Activated CD4-positive, alpha-beta T cell treated with anti-CD3 and anti-CD28 coated beads, Interleukin-2, amount 10 ng/mL, durations not matched to agents 7 days and 5 days (primary cell): Measurements from ENCODE around the gene LPP. TPM values are rescaled to one million over a fixed set of nuclear protein-coding genes. Genes with fewer than 3 reads are reported as not detected.
"Not testable (repeated sequence)": the region's sequence is repeated elsewhere in the genome, so short reads cannot be mapped to it uniquely, and the experiment has no call there.

Source experiments
- CTCF ChIA-PET: fragments of 350-600 bp; sonication (Branson Sonifier 250); formaldehyde crosslinking; loops from one replicate; lab custom pipeline; 2021; ENCODE audit warnings: antibody characterized with exemption; lab: Charles Lee
- POLR2A ChIA-PET: fragments of 350-600 bp; sonication (Branson Sonifier 250); formaldehyde crosslinking; loops from one replicate; lab custom pipeline; 2021; ENCODE audit warnings: antibody characterized with exemption; lab: Charles Lee
- DNase-seq: peaks from one replicate; pipeline ENCODE4 v3.0.0-alpha.2; 2020
- H3K27ac Mint-ChIP-seq: one replicate; pipeline ENCODE4 v1.8.0; 2021; ENCODE audit warnings: mild to moderate bottlenecking, moderate library complexity, mixed read lengths
- H3K27me3 Mint-ChIP-seq: one replicate; pipeline ENCODE4 v1.8.0; 2021; ENCODE audit warnings: mixed read lengths
- H3K36me3 Mint-ChIP-seq: one replicate; pipeline ENCODE4 v1.8.0; 2021; ENCODE audit warnings: low read depth, mixed read lengths
- H3K4me1 Mint-ChIP-seq: one replicate; pipeline ENCODE4 v1.8.0; 2021; ENCODE audit warnings: mixed read lengths
- H3K4me3 Mint-ChIP-seq: one replicate; pipeline ENCODE4 v1.8.0; 2021; ENCODE audit warnings: mild to moderate bottlenecking, moderate library complexity, mixed read lengths
- H3K9me3 Mint-ChIP-seq: one replicate; pipeline ENCODE4 v1.8.0; 2021; ENCODE audit warnings: mixed read lengths
- total RNA-seq, 2 experiments: library from RNA; stranded (reverse); gene quantifications; one replicate each; pipeline ENCODE4 v1.2.3, GENCODE V29; 2021

LPP gene
- total RNA-seq, 2 experiments from 2014 or later = 63.6 to 70.3 TPM

DNA sequence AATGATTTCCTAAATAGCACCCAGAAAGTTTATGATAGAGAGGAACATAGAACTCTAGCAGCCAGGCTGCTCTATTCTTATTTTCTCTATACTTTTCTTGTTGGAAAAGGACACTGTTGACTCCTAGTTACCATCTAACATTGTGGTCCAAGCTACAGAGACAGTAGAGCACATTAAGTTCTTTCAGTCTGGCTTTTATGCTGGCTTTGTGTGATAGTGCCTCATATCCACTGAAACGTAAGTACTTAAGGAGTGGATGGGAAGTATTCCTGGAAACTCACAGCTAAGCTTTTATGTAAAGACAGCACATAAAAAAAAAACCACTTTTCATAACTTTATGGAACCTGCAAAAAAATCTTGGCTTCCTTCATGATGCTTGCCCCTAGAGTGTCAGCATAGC lies 537.7 kb downstream of the LPP start:
- no peak for DNase-seq
- H3K27ac Mint-ChIP-seq = no peak overlapping the region
- peaks cover under 1% of the 10 kb centered on the region for H3K4me1 Mint-ChIP-seq
- POLR2A ChIA-PET = interaction anchor here (0.7 kb wide), 1 partner anchor 1757 kb away, joined by 5 read pairs; no protein-coding TSS in a partner anchor
- H3K36me3 Mint-ChIP-seq = no peaks in the 10 kb centered on the region
- no peaks in the 10 kb centered on the region for H3K27me3 Mint-ChIP-seq
- no peaks in the 10 kb centered on the region for H3K9me3 Mint-ChIP-seq
- CTCF ChIA-PET = no interaction called here
- no peak overlapping the region for H3K4me3 Mint-ChIP-seq

DNA sequence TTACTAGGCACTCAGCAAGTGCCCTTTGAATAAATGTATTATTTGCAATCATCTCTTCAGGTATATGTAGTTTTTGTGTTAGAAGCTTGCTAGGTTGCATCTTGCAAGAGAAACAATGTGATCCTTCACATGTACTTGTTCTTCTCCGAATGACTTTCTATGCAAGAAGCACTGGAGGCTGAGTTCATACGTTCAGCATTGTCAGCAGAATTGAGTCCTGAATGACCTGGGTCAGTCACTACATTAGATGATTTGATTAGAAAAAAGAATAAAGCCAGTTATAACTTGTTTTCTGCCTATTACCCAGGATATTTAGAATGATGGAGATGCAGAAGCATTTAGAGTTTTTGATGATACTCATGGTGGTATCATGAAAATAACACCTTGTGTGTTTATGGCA lies 538.7 kb downstream of the LPP start:
- H3K4me3 Mint-ChIP-seq = no peak overlapping the region
- H3K36me3 Mint-ChIP-seq = no peaks in the 10 kb centered on the region
- POLR2A ChIA-PET = no interaction called here
- H3K27ac Mint-ChIP-seq = no peak overlapping the region
- H3K9me3 Mint-ChIP-seq = no peaks in the 10 kb centered on the region
- H3K4me1 Mint-ChIP-seq = peaks cover 5% of the 10 kb centered on the region
- no peaks in the 10 kb centered on the region for H3K27me3 Mint-ChIP-seq
- no peak for DNase-seq
- CTCF ChIA-PET = no interaction called here

DNA sequence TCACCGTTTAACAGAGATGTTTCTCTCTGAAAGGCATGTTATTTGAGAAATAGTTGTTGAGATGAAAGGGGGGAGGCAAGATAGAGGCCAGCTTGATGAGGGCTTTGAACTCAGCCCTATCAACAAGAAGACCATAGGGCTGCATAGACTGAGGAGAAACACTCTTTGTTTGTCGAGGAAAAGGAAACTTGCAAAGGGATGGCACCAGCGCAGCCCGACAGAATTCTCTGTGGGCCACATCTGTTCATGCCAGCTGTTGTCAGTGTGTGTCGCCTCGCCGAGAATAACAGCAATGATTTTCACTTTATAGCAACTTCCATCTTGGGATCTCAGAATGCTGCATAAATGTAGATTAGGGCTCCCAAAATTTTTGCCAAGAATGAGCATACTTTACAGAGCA lies 539.5 kb downstream of the LPP start:
- Mint-ChIP-seq H3K27ac (no peak overlapping the region), H3K4me3 (no peak overlapping the region), H3K4me1 (peaks cover 5% of the 10 kb centered on the region), H3K36me3 (no peaks in the 10 kb centered on the region), H3K9me3 (no peaks in the 10 kb centered on the region), H3K27me3 (no peaks in the 10 kb centered on the region)
- DNase-seq = no peak
- ChIA-PET CTCF (interaction anchor here (0.6 kb wide), 1 partner anchor 27 kb away, joined by 6 read pairs; no protein-coding TSS in a partner anchor), POLR2A (no interaction called here)

DNA sequence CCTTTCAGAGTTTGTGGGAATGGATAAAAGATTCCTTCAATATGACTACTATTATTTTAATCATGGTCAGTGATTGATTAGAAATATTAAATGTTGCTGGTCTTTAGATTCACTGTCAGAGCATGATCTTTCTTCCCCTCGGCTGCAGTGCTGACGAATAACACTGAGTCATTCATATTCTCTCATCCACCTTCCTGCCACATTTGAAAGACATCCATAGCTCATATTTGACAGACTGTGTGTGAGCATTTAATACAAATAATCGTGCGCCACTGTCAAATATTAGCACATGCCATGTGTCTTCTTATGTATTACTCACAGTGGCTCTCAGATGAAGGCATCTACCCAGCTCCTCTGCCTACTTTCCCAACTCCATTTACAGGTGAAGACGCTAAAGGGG lies 541.3 kb downstream of the LPP start:
- ChIA-PET CTCF (interaction anchor here (0.5 to 0.9 kb wide), 2 partner anchors 14 to 501 kb away, joined by 3 to 4 read pairs; no protein-coding TSS in a partner anchor), POLR2A (no interaction called here)

DNA sequence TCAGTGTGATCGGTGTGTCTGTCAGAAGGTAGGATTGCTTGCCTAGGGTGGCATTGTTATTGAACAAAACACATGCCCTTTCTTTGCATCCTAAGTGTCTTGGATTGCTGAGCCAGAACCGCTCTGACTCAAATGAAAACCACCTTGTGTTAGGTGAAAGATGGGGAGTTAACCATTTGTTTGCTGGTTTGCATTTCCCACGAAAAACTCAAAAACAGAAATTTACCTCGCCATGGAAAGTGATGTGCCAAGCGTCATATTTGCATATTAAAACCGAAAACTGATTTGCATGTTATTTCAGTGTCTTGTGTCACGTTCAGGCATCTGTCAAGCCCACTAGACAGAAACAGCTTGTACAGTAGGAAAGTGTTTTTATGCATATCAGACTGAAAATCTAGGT lies 543.2 kb downstream of the LPP start:
- Mint-ChIP-seq H3K9me3 (no peaks in the 10 kb centered on the region), H3K27ac (no peak overlapping the region), H3K36me3 (peaks cover 2% of the 10 kb centered on the region), H3K27me3 (no peaks in the 10 kb centered on the region), H3K4me1 (peaks cover 7% of the 10 kb centered on the region), H3K4me3 (no peak overlapping the region)
- ChIA-PET POLR2A (no interaction called here), CTCF (no interaction called here)
- DNase-seq = no peak

More for the DNA sequence above, 541.3 kb downstream of the LPP start:
- Mint-ChIP-seq H3K36me3 (peaks cover 2% of the 10 kb centered on the region), H3K9me3 (no peaks in the 10 kb centered on the region), H3K4me3 (no peak overlapping the region), H3K4me1 (peaks cover 7% of the 10 kb centered on the region), H3K27ac (no peak overlapping the region), H3K27me3 (no peaks in the 10 kb centered on the region)
- no peak for DNase-seq

DNA sequence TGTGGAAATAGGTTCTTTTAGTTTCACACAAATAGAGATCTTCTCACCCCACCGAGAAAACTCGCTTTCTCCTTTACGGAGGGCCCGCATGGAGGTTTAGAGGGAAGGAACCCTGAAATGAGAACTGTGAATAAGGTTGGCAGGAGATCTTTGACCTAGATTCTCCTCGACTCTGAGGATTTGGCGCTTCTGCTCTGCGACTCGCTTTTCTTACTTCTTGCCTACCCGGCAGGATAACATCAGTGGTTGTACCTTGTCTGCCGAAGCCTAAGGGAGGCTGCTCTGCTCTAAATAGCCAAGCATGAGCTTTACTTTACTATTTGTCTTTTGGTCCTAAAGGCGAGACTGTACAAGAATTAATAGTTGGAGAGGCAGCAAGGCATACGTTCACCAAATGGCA lies 544.5 kb downstream of the LPP start:
- Mint-ChIP-seq H3K27ac (no peak overlapping the region), H3K36me3 (peaks cover 2% of the 10 kb centered on the region), H3K27me3 (no peaks in the 10 kb centered on the region), H3K4me3 (no peak overlapping the region), H3K4me1 (peaks cover 7% of the 10 kb centered on the region), H3K9me3 (no peaks in the 10 kb centered on the region)
- POLR2A ChIA-PET = no interaction called here
- CTCF ChIA-PET = interaction anchor here (0.6 kb wide), 1 partner anchor 1657 kb away, joined by 3 read pairs; no protein-coding TSS in a partner anchor
- DNase-seq = no peak

DNA sequence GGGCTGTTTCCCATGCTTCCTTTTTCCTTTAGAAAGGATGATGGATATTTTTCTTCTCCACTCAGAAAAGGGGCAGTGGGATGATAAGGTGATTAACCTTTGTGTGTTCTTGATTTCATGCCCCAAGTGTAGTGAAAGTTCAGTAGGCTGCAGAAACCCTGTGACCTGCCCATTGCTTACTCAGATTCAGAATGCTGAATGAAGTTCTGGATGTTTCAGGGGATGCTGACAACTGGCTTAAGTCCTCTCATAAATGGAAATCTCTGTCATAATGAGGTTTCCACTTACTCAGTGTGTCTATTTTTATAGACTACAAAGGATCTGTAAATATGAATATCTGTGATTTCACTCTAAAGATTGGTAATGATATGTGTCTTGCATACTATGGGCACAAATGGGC lies 546.5 kb downstream of the LPP start:
- peaks cover 7% of the 10 kb centered on the region for H3K4me1 Mint-ChIP-seq
- H3K27ac Mint-ChIP-seq = no peak overlapping the region
- no peak for DNase-seq
- ChIA-PET POLR2A (no interaction called here), CTCF (interaction anchor here (1.4 kb wide), 1 partner anchor 10 kb away, joined by 3 read pairs; no protein-coding TSS in a partner anchor)
- H3K4me3 Mint-ChIP-seq = no peak overlapping the region
- peaks cover 7% of the 10 kb centered on the region for H3K36me3 Mint-ChIP-seq
- no peaks in the 10 kb centered on the region for H3K9me3 Mint-ChIP-seq
- H3K27me3 Mint-ChIP-seq = no peaks in the 10 kb centered on the region

DNA sequence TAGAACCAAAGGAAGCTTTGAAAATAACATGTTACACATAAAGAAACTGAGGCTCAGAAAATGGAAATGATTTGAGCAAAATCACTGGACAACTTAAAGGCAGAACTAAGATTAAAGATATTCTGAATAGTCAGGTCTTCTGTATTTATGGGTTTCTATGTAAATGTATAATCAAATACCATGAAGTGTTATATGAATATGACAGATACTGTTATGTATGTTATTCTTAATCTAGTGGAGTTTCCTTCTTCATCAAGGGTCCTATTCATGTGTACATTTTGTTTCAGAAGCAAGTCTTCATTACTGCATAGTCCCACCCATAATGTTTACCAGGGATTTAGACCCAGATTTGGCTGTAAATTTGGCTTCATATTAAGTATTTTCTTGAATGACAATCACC lies 547.0 kb downstream of the LPP start:
- H3K4me3 Mint-ChIP-seq = no peak overlapping the region
- H3K27me3 Mint-ChIP-seq = no peaks in the 10 kb centered on the region
- no peak for DNase-seq
- H3K4me1 Mint-ChIP-seq = peaks cover 7% of the 10 kb centered on the region
- ChIA-PET CTCF (no interaction called here), POLR2A (no interaction called here)
- H3K27ac Mint-ChIP-seq = no peak overlapping the region
- no peaks in the 10 kb centered on the region for H3K9me3 Mint-ChIP-seq
- H3K36me3 Mint-ChIP-seq = peaks cover 7% of the 10 kb centered on the region

DNA sequence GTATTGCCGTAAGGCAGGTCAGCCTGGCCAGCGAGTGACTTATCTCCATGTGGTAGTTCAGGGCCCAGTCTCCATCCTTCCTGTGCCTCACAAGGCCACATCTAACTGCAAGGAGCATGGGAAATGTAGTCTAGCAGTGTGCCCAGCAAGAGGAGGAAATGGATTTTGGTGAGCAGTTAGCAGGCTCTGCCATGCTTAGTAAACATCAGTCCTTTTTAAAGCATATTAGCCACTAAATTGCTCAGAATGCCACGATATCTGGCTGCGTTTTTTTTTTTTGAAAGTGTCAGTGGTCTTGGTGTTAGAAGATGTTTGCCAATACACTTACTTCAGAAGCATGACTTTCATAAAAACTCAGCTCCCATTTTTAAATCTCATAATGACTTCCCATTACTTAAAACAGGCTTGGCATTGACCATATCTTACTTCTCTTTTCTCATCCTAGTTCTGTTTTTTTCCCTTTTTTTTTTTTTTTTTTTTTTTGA lies 547.6 kb downstream of the LPP start:
- CTCF ChIA-PET = interaction anchor here (0.8 kb wide), 1 partner anchor 70 kb away, joined by 5 read pairs; no protein-coding TSS in a partner anchor
- Mint-ChIP-seq H3K9me3 (no peaks in the 10 kb centered on the region), H3K27me3 (no peaks in the 10 kb centered on the region), H3K27ac (no peak overlapping the region), H3K36me3 (peaks cover 7% of the 10 kb centered on the region), H3K4me3 (no peak overlapping the region), H3K4me1 (peaks cover 7% of the 10 kb centered on the region)
- no peak for DNase-seq
- POLR2A ChIA-PET = no interaction called here

DNA sequence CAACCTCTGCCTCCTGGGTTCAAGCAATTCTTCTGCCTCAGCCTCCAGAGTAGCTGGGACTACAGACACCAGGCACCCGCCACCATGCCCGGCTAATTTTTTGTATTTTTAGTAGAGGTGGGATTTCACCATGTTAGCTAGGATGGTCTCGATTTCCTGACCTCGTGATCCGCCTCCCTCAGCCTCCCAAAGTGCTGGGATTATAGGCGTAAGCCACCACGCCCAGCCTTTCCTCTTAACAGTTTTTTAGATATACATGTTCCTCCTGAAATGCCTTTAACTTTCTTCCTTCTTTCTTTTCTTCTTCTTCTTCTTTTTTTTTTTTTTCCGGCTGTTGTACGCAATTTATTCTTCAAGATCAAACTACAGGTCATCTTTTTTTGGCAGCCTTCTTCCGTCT lies 548.1 kb downstream of the LPP start:
- H3K36me3 Mint-ChIP-seq, DNase-seq, H3K27me3 Mint-ChIP-seq, H3K4me1 Mint-ChIP-seq, POLR2A ChIA-PET, H3K27ac Mint-ChIP-seq, H3K9me3 Mint-ChIP-seq, H3K4me3 Mint-ChIP-seq: not testable (repeated sequence)
- CTCF ChIA-PET = interaction anchor here (0.8 kb wide), 1 partner anchor 70 kb away, joined by 5 read pairs; no protein-coding TSS in a partner anchor

DNA sequence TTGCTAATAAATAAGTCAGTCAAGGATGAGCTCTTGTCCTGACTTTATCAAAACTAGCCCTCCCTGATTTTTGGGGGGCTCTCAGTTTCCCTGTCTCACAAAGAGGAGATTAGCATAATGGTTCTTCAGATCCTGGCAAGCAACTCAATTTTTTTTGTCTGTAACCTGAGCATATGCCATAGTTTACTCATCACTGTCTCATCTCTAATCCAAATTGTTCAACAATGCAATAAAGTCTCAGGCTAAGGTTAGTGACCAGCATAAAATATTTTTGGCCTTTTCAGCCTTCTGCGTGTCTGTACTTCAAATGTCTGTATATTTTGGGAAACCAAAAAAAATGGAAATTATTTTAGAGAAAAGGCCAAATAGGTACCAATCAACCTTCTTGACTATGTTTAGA lies 552.2 kb downstream of the LPP start:
- ChIA-PET CTCF (interaction anchor here (0.6 kb wide), 1 partner anchor 250 kb away, joined by 4 read pairs; no protein-coding TSS in a partner anchor), POLR2A (no interaction called here)
- no peaks in the 10 kb centered on the region for H3K9me3 Mint-ChIP-seq
- H3K27ac Mint-ChIP-seq = no peak overlapping the region
- H3K36me3 Mint-ChIP-seq = peaks cover 10% of the 10 kb centered on the region
- H3K27me3 Mint-ChIP-seq = no peaks in the 10 kb centered on the region
- peaks cover 5% of the 10 kb centered on the region for H3K4me1 Mint-ChIP-seq
- DNase-seq = no peak
- H3K4me3 Mint-ChIP-seq = no peak overlapping the region

DNA sequence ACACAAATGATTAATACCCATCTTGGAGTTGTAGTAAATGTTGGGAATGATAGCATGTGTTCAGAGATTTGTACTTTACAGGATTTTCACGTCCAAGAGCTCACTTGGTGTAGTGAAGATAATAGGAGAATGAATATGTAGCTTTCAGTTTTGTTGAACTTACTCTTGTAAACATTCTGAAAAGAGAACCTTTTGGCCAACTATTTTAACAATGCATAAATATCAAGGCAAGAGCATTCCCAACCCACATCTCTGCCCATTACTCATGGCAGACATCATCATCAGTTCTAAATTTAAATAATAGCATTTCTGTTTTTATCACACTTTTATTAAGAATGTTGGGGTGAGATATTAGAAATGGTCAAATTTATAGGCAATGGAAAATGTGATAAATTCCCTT lies 552.6 kb downstream of the LPP start:
- Mint-ChIP-seq H3K27me3 (no peaks in the 10 kb centered on the region), H3K4me3 (no peak overlapping the region), H3K9me3 (no peaks in the 10 kb centered on the region), H3K4me1 (peaks cover 5% of the 10 kb centered on the region), H3K36me3 (peaks cover 10% of the 10 kb centered on the region), H3K27ac (no peak overlapping the region)
- CTCF ChIA-PET = interaction anchor here (0.6 kb wide), 1 partner anchor 249 kb away, joined by 4 read pairs; no protein-coding TSS in a partner anchor
- POLR2A ChIA-PET = no interaction called here
- DNase-seq = no peak

DNA sequence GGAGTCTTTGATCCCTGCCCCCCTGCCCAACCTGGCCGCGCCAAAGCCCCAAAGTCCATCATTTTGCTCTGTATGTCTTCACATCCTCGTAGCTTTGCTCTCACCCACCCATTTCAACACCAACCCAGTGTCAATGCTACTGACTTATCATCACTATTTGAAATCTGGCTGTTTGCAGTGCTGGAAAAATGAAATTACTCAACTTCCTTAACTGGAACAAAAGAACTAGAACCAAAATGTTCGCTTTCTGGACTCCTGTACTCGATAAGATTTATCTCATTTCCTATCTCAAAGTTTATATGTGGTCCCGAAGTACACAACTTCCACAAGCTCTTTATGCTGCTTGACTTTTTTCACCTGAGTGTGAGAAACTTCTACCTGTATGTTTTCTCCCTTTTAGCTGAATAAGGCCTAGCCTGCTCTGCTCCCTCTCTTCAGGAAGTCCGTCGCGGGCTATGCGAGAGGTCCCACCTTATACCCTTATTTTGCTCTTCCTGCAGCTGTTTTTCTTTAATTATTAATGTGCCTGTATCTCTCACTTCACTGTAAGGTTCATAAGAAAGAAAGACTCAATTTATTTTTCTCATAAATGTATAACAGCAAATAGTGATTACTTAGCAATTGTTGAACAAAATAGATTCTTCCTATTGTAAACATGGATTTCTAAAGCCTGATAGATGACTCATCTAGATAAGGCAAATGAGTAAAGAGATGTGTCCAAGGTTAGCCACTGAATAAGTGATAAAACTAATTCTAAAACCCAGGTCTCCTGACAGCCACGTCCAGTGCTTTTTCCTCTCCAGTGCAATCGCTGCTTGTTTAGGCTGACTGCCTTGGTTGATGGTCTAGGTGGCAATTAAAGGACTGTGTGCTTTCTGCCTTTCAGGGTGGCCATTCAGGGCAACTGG lies 553.7 kb downstream of the LPP start:
- no peak for DNase-seq
- POLR2A ChIA-PET = no interaction called here
- Mint-ChIP-seq H3K4me3 (no peak overlapping the region), H3K4me1 (peaks cover 5% of the 10 kb centered on the region), H3K36me3 (peaks cover 10% of the 10 kb centered on the region), H3K9me3 (no peaks in the 10 kb centered on the region), H3K27ac (no peak overlapping the region), H3K27me3 (no peaks in the 10 kb centered on the region)
- CTCF ChIA-PET = interaction anchor here (0.6 kb wide), 1 partner anchor 40 kb away, joined by 3 read pairs; no protein-coding TSS in a partner anchor
